GM23248 (cell line): ENCODE results near the gene CENPA. TPM values are rescaled to one million over a fixed set of nuclear protein-coding genes. Genes with fewer than 3 reads are reported as not detected.
"Not testable (repeated sequence)": the region's sequence is repeated elsewhere in the genome, so short reads cannot be mapped to it uniquely, and the experiment has no call there.

Experiments
- DNase-seq: peaks from one replicate; pipeline ENCODE4 v3.0.0-alpha.2; 2015
- H2AFZ ChIP-seq: fragments of 200-600 bp; sonication (generic); 2 replicates; pipeline ENCODE4 v1.6.1; 2016; ENCODE audit warnings: antibody characterized with exemption
- H3F3A ChIP-seq: fragments of 200-600 bp; sonication (generic); 2 replicates; pipeline ENCODE4 v1.6.1; 2016; ENCODE audit warnings: mild to moderate bottlenecking, antibody characterized with exemption, mixed run types; ENCODE audit not compliant: insufficient read depth
- H3K27ac ChIP-seq: fragments of 200-600 bp; sonication (generic); 2 replicates; pipeline ENCODE4 v1.5.1; 2016; ENCODE audit warnings: mild to moderate bottlenecking
- H3K27me3 ChIP-seq: fragments of 200-600 bp; sonication (generic); replicated peaks from 2 replicates; pipeline ENCODE4 v1.6.1; 2016; ENCODE audit warnings: mild to moderate bottlenecking; ENCODE audit not compliant: insufficient read depth
- H3K36me3 ChIP-seq: fragments of 200-600 bp; sonication (generic); 2 replicates; pipeline ENCODE4 v1.6.1; 2016; ENCODE audit warnings: low read depth, mild to moderate bottlenecking
- H3K4me1 ChIP-seq: fragments of 200-600 bp; sonication (generic); 2 replicates; pipeline ENCODE4 v1.6.1; 2016; ENCODE audit warnings: mild to moderate bottlenecking; ENCODE audit not compliant: insufficient read depth
- H3K4me2 ChIP-seq: fragments of 200-600 bp; sonication (generic); one replicate; pipeline ENCODE4 v1.6.1; 2016; ENCODE audit warnings: mild to moderate bottlenecking; ENCODE audit not compliant: unreplicated experiment
- H3K4me3 ChIP-seq: fragments of 200-600 bp; sonication (generic); 2 replicates; pipeline ENCODE4 v1.5.1; 2016; ENCODE audit warnings: mild to moderate bottlenecking
- H3K79me2 ChIP-seq: fragments of 200-600 bp; sonication (generic); 2 replicates; pipeline ENCODE4 v1.6.1; 2016; ENCODE audit warnings: mild to moderate bottlenecking; ENCODE audit not compliant: insufficient read depth
- H3K9ac ChIP-seq: fragments of 200-600 bp; sonication (generic); 2 replicates; pipeline ENCODE4 v1.6.1; 2016; ENCODE audit warnings: mild to moderate bottlenecking
- H3K9me2 ChIP-seq: fragments of 200-600 bp; sonication (generic); 2 replicates; pipeline ENCODE4 v1.6.1; 2016; ENCODE audit warnings: mixed run types, mild to moderate bottlenecking, moderate library complexity; ENCODE audit not compliant: insufficient read depth
- H3K9me3 ChIP-seq: fragments of 200-600 bp; sonication (generic); one replicate; pipeline ENCODE4 v1.6.1; 2017; ENCODE audit warnings: low read depth
- H4K20me1 ChIP-seq: fragments of 200-600 bp; sonication (generic); 2 replicates; pipeline ENCODE4 v1.6.0; 2016; ENCODE audit not compliant: insufficient read depth
- EZH2 ChIP-seq: fragments of 200-600 bp; sonication (generic); IDR thresholded peaks from 2 replicates; pipeline ENCODE4 v1.6.1; 2018; ENCODE audit warnings: antibody characterized with exemption, mild to moderate bottlenecking; ENCODE audit not compliant: insufficient read depth, poor library complexity, severe bottlenecking
- EZH2phosphoT487 ChIP-seq: fragments of 200-600 bp; sonication (generic); IDR thresholded peaks from 2 replicates; pipeline ENCODE4 v1.6.1; 2018; ENCODE audit warnings: antibody characterized with exemption, moderate library complexity, mild to moderate bottlenecking, low read depth; ENCODE audit not compliant: insufficient read depth
- WGBS, 2 experiments: methylation state at CpG; one replicate each; pipeline ENCODE4 v1.1.6; 2015 to 2017; ENCODE audit warnings: low lambda C conversion rate in 2 of 2, low coverage in 1 of 2; ENCODE audit errors: missing lambda C conversion rate in 2 of 2; 5-methylcytosine and 5-hydroxymethylcytosine counted together
- in situ Hi-C: fragments of 300-500 bp; cut with MboI; formaldehyde crosslinking; loops from 2 replicates; pipeline ENCODE4 v1.15.0; 2020
- polyA plus RNA-seq: library from polyadenylated mRNA; unstranded; fragments of >200 nt; fragmentation: Nextera tagmentation; extraction: Ambion mirVana; gene quantifications from 2 replicates; pipeline ENCODE4 v1.2.1, GENCODE V29; 2016
- total RNA-seq: library from RNA; depleted of rRNA; stranded (reverse); fragments of >200 nt; shearing (Covaris generic); gene quantifications from 2 replicates; pipeline ENCODE4 v1.2.3, GENCODE V29; 2014

The CENPA gene
- total and polyA plus RNA-seq, 2 experiments from 2014 or later: 8.1 to 12.1 TPM

DNA sequence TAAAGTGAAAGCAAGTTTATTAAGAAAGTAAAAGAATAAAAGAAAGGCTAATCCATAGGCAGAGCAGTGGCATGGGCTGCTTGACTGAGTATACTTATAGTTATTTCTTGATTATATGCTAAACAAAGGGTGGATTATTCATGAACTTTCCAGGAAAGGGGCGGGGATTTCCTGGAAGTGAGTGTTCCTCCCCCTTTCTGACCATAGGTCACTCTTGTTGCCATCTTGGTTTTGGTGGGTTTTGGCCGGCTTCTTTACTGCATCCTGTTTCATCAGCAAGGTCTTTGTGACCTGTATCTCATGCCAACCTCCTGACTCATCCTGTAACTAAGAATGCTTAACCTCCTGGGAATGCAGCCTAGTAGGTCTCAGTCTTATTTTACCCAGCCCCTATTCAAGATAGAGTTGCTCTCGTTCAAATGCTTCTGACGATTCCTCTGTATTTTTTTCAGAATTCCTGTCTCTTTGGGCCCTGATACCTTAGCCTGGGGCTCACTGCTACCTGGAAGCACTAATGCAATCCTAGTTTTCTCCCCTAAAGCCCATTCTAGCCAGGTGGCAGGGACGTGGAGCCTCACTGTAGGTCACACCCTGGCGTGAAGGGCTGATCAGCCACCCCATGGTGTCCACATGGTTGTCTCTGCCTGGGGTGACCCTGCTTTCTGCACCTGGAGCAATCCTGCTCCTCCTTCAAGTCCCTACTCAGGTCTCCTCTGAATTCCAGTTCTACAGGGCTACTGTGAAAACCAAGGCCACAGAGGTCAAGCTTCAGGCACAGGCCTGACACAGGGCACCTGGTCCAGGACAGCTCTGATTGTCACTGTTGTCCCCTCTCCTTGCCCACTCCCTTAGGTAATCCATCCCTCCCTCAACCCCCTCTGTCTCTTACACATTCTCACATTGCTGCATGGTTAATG, 27.7 kb upstream of the CENPA start:
- Histone ChIP-seq H3K9me2 (no peaks in the 10 kb centered on the region), H2AFZ (peak overlapping the region; percentile 11; the same call in 1 of the 2 replicates), H3K4me2 (peak overlapping the region; percentile 69), H3K79me2 (peaks cover 2% of the 10 kb centered on the region), H3K27me3 (no peaks in the 10 kb centered on the region), H3K4me3 (peak overlapping the region; percentile 43), H3K36me3 (no peaks in the 10 kb centered on the region), H3K9me3 (no peaks in the 10 kb centered on the region), H3F3A (peaks cover 7% of the 10 kb centered on the region), H3K9ac (peak overlapping the region; percentile 41), H4K20me1 (no peaks in the 10 kb centered on the region), H3K27ac (peak overlapping the region; percentile 72), H3K4me1 (peaks cover 21% of the 10 kb centered on the region)
- TF ChIP-seq EZH2phosphoT487 (no peak), EZH2 (no peak)
- WGBS, 2 experiments: 1 to 32% methylated on average over 4 to 6 of the region's 6 CpGs
- DNase-seq: peak; percentile 97
- in situ Hi-C loops: no loop called here

DNA sequence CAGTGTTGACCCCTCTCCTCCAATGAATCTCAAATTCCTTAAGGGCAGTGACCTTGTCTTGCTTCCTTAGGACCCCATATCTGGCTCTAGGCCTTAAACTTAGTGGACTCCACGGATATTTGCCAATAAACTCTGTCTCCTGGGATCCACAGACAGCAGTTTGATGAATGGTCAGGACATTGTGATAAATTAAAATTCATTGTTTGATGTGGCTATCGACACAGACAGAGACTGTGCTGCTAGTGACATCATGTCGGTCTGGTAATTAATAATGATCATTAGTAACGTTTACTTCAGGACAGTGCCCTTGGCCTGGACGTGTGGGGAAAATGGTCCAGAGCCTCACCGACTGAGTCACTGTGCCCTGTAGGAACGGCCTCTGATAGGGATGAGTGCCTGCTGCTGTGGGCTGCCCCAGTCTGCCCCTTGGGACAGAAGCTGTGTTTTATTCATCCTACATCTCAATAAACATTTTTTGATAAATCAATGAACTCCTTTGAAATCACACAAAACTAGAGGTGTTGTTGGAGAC, 27.0 kb upstream of the CENPA start:
- Histone ChIP-seq H3K9ac (no peak overlapping the region), H3K4me2 (peak overlapping the region; percentile 66)
- no peak for DNase-seq

DNA sequence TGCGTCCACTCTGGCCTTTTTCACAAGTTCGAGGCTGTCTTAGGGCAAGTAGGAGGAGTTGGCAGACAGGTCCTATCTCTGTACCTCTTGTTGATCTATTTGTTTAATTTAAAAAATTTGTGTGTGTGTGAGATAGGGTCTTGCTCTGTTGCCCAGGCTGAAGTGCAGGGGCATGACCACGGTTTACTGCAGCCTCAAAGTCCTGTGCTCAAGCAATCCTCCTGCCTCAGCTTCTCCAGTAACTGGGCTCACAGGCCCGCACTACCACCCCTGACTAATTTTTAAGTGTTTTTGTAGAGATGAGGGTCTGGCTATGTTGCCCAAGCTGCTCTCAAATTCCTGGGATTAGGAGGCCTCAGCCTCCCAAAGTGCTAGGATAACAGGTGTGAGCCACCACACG, 26.0 kb upstream of the CENPA start:
- H3K4me2 ChIP-seq: no peak overlapping the region

More for the DNA sequence above, 27.0 kb upstream of the CENPA start:
- H3K4me1 ChIP-seq: peaks cover 22% of the 10 kb centered on the region
- in situ Hi-C loops: no loop called here
- peaks cover 7% of the 10 kb centered on the region for H3F3A ChIP-seq
- H3K27ac ChIP-seq: peak overlapping the region; percentile 72; the same call in 1 of the 2 replicates
- H3K79me2 ChIP-seq: peaks cover 9% of the 10 kb centered on the region
- WGBS, 2 experiments: 73 to 74% methylated on average over 7 of the region's 7 CpGs
- H2AFZ ChIP-seq: no peak overlapping the region
- TF ChIP-seq EZH2phosphoT487: no peak
- TF ChIP-seq EZH2: no peak
- H3K36me3 ChIP-seq: no peaks in the 10 kb centered on the region
- H3K27me3 ChIP-seq: no peaks in the 10 kb centered on the region
- no peak overlapping the region for H3K4me3 ChIP-seq
- H3K9me3 ChIP-seq: no peaks in the 10 kb centered on the region
- no peaks in the 10 kb centered on the region for H3K9me2 ChIP-seq
- H4K20me1 ChIP-seq: no peaks in the 10 kb centered on the region

DNA sequence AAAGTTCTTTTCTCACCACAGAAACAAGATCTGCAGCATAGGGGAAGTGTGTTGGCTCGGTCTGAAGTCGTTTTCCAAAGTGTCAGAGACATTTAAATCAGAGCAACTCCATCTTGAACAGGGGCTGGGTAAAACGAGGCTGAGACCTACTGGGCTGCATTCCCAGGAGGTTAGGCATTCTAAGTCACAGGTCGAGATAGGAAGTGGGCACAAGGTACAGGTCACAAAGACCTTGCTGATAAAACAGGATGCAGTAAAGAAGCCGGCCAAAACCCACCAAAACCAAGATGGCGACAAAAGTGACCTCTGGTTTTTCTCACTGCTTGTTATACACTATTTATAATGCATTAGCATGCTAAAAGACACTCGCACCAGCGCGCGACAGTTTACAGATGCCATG, 24.9 kb upstream of the CENPA start:
- H3K4me3 ChIP-seq, H3F3A ChIP-seq, H3K9me3 ChIP-seq, H3K27me3 ChIP-seq, H3K9me2 ChIP-seq, H3K9ac ChIP-seq, DNase-seq, H4K20me1 ChIP-seq, H3K4me2 ChIP-seq, H3K36me3 ChIP-seq, H2AFZ ChIP-seq, H3K27ac ChIP-seq, in situ Hi-C loops: not testable (repeated sequence)
- Histone ChIP-seq H3K4me1 (peaks cover 33% of the 10 kb centered on the region), H3K79me2 (peaks cover 29% of the 10 kb centered on the region)
- 85 to 90% methylated on average over 10 of the region's 10 CpGs for WGBS, 2 experiments

More for the DNA sequence above, 26.0 kb upstream of the CENPA start:
- no peak for DNase-seq
- TF ChIP-seq EZH2 (no peak), EZH2phosphoT487 (no peak)
- Histone ChIP-seq H3F3A (peaks cover 7% of the 10 kb centered on the region), H3K9me2 (no peaks in the 10 kb centered on the region), H3K79me2 (peaks cover 17% of the 10 kb centered on the region), H3K9ac (no peak overlapping the region), H3K27ac (no peak overlapping the region), H2AFZ (no peak overlapping the region), H3K36me3 (no peaks in the 10 kb centered on the region), H3K4me3 (no peak overlapping the region), H3K27me3 (no peaks in the 10 kb centered on the region), H4K20me1 (no peaks in the 10 kb centered on the region), H3K4me1 (peaks cover 23% of the 10 kb centered on the region), H3K9me3 (no peaks in the 10 kb centered on the region)
- in situ Hi-C loops: no loop called here
- WGBS, 2 experiments: 95 to 97% methylated on average over 5 of the region's 5 CpGs
